Fibroblast of lung (primary cell): ENCODE data around the gene HIVEP1.

Source experiments
- CTCF ChIP-seq, 2 donors: IDR thresholded peaks in 1 of 2; conservative IDR thresholded peaks in 1 of 2; 1 replicate in 1 of 2; 2 replicates in 1 of 2; pipeline ENCODE4 v1.5.1; 2011 to 2012; ENCODE audit warnings: low read length in 2 of 2, control low read depth in 1 of 2, inconsistent platforms in 1 of 2, low read depth in 1 of 2, mild to moderate bottlenecking in 1 of 2
- EZH2 ChIP-seq: IDR thresholded peaks from 2 replicates; pipeline ENCODE4 v1.5.1; 2012; ENCODE audit warnings: low read length, control low read depth, mild to moderate bottlenecking; ENCODE audit errors: missing control alignments

GRCh38 chr6:11972270-11972669, 39.8 kb upstream of the HIVEP1 start:
- TF ChIP-seq CTCF (conservative IDR thresholded peaks at IDR 0.05 in 1 of 2, IDR thresholded peaks at IDR 0.05 in 1 of 2; ENCODE audit: low read depth in 1 of 2, low read length in 2 of 2) (no peak), EZH2 (no peak)
